HG03064 (cell line): ENCODE measurements around the gene IPO7.
"Not testable (repeated sequence)": the region's sequence is repeated elsewhere in the genome, so short reads cannot be mapped to it uniquely, and the experiment has no call there.

ENCODE experiments used
- ATAC-seq: cut with Tn5 transposase; IDR thresholded peaks from one replicate; pipeline ENCODE4 v1.9.1; 2021; ENCODE audit warnings: low read depth; ENCODE audit not compliant: unreplicated experiment

IPO7 gene

GRCh38 chr11:9397746-9398680, 13.6 kb downstream of the IPO7 start:
- ATAC-seq, result no peak

GRCh38 chr11:9399466-9399865, 15.0 kb downstream of the IPO7 start:
- ATAC-seq, result no peak

GRCh38 chr11:9401884-9402283, 17.4 kb downstream of the IPO7 start:
- ATAC-seq, result not testable (repeated sequence)

GRCh38 chr11:9428706-9429105, 44.3 kb downstream of the IPO7 start:
- ATAC-seq, result no peak

- ATAC-seq, result no peak
Observed at GRCh38 chr11:9438611-9439010, 54.2 kb downstream of the IPO7 start.

GRCh38 chr11:9446230-9446629, 61.8 kb downstream of the IPO7 start:
- ATAC-seq, result no peak

- no peak for ATAC-seq
Observed at GRCh38 chr11:9448576-9449352, 64.3 kb downstream of the IPO7 start.

- ATAC-seq, result not testable (repeated sequence)
Observed at GRCh38 chr11:9452023-9452422, 67.6 kb downstream of the IPO7 start.

GRCh38 chr11:9455722-9456121, 71.3 kb downstream of the IPO7 start:
- ATAC-seq, result no peak

GRCh38 chr11:9459667-9460321, 75.3 kb downstream of the IPO7 start:
- no peak for ATAC-seq

GRCh38 chr11:9460322-9461062, 76.0 kb downstream of the IPO7 start, which contains the start of gene ZNF143:
Gene ZNF143, plus strand, starts transcription at chr11:9461012. Its CDS starts 10,297 bp downstream, at chr11:9471309.
- ATAC-seq, result peak; percentile 89

GRCh38 chr11:9461063-9461759, 76.8 kb downstream of the IPO7 start:
- ATAC-seq, result peak; percentile 47

- ATAC-seq, result no peak
Observed at GRCh38 chr11:9461760-9462134, 77.3 kb downstream of the IPO7 start.

GRCh38 chr11:9462172-9462799, 77.8 kb downstream of the IPO7 start:
- no peak for ATAC-seq

GRCh38 chr11:9462806-9463537, 78.5 kb downstream of the IPO7 start:
- ATAC-seq, result no peak

- no peak for ATAC-seq
Observed at GRCh38 chr11:9470765-9471164, 86.3 kb downstream of the IPO7 start.

- ATAC-seq, result no peak
Observed at GRCh38 chr11:9473408-9473807, 89.0 kb downstream of the IPO7 start.

GRCh38 chr11:9479899-9480298, 95.4 kb downstream of the IPO7 start:
- ATAC-seq, result no peak
